GM19468 (cell line): ENCODE data around the gene IFITM1.
"Not testable (repeated sequence)": the region's sequence is repeated elsewhere in the genome, so short reads cannot be mapped to it uniquely, and the experiment has no call there.

Experiments
- ATAC-seq: cut with Tn5 transposase; IDR thresholded peaks from one replicate; pipeline ENCODE4 v1.9.1; 2021; ENCODE audit warnings: mild to moderate bottlenecking, moderate library complexity, moderate number of reproducible peaks; ENCODE audit not compliant: unreplicated experiment; ENCODE audit errors: extremely low read depth

IFITM1 gene

DNA sequence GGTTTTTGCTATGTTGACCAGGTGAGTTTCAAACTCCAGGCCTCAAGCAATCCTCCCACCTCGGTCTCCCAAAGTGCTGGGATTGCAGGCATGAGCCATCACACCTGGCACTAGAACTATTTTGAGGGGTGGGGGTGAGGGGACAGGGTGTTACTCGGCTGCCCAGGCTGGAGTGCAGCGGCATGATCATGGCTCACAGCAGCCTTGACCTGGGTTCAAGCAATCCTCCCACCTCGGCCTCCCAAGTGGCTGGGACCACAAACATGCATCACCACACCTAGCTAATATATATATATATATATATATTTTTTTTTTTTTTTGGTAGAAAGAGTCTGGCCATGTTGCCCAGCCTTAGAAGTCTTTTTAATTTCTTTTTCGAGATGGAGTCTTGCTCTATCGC lies 23.9 kb downstream of the IFITM1 start:
- ATAC-seq = no peak

DNA sequence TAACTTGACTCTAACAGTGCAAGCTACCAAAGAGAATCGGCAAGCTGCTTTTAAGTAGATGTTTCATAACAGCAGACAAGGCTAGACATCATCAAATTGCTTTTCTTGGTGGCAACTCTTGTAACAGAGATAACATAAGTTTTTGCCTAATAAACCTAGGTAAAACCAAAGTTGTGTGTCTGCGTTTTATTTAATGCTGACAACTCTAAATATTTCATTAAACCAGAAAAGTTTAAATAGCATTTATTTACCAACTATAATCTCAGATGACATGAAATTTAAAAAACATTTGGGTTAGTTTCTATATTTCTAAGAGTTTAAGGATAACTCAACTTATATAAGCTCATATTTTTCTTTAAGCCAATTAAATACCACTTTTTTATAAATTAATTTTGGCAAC lies 26.1 kb downstream of the IFITM1 start:
- no peak for ATAC-seq

DNA sequence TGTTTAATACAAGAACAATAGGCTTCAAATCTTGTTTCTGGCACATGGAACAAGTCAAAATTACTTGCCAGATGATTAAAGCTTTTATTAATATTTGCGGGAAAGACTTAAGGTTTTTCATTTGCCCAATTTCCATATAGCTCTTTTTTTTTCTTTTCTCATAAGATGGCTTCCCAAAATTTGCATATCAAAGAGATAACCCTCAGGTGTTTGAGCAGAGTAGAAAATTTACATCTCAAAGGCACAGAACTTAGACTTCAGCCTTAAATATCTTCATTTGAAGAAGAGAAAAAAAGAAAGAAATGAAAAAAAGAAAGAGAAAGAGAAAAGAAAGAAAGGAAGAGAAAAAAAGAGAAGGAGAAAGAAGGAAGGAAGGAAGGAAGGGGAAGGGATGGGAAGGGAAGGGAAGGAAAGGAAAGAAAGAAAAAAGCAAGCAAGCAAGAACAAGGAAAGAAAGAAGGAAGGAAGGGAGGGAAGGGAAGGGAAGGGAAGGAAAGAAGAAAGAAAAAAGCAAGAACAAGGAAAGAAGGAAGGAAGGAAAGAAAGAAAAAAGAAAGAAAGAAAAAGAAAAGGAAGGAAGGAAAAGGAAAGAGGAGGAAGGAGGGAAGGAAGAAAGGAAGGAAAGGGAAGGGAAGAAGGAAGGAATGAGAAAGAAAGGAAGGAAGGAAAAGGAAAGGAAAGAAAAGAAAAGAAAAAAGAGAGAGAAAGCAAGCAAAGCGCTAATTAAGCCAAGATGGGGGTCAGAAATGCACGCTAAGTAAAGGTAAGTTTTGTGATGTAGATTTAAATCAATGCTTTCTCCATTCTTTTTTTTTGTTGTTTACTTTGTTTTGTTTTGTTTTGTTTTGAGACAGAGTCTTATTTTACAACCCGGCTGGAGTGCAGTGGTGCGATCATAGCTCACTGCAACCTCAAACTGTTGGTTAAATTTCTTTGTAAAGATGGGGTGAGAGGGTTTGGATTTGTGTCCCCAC lies 27.0 kb downstream of the IFITM1 start:
- ATAC-seq = no peak

GRCh38 chr11:342328-342727 lies 28.5 kb downstream of the IFITM1 start:
- no peak for ATAC-seq

GRCh38 chr11:344836-345578 lies 31.2 kb downstream of the IFITM1 start:
- ATAC-seq = no peak

- ATAC-seq = no peak
These were observed 32.7 kb downstream of the IFITM1 start for GRCh38 chr11:346529-346928.

DNA sequence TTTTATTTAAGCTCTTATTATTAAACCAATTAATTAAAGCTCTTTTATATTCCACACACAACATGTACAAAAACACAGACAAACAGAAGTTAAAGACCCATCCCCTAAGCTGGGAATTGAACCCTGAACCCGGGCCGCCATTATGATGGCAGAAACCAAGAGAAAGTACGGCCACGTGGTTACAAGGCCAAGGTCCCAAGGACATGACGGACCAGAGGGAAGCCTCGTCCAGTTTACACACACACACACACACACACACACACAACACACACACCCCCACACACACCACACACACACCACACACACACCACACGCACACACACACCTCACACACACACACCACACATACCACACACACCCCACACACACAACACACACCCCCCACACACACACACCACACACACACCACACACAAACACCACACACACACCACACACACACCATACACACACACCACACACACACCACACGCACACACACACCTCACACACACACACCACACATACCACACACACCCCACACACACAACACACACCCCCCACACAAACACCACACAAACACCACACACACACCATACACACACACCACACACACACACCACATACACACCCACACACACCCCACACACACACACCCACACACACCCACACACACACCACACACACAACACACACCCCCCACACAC lies 35.6 kb downstream of the IFITM1 start:
- not testable (repeated sequence) for ATAC-seq

GRCh38 chr11:350033-350722 lies 36.3 kb downstream of the IFITM1 start:
- ATAC-seq = not testable (repeated sequence)

DNA sequence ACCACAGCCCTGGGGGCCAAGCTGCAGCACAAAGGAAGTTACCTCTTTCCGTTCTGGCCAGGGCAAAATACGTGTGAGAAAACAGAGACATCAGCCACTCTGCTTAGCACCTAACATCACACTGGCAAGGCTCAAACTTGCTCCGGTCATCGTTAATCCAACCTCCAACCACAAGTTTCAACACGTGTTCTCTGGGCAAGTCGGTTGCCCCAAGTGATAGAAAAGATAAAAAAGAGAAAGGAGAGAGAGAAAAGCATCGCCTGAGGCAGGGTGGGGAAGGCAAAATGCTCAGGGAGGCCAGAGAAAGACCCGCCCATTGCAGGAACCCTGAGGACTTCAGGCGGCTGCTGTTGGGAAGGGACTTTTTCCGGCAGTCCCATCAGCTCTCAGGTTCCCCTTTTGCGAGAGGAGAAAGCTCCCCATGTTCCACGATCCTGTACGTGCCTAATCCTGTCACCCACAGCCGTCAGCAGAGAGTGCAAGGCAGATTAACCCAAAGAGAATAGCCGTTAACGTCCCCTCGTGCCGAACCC lies 36.9 kb downstream of the IFITM1 start:
- no peak for ATAC-seq

DNA sequence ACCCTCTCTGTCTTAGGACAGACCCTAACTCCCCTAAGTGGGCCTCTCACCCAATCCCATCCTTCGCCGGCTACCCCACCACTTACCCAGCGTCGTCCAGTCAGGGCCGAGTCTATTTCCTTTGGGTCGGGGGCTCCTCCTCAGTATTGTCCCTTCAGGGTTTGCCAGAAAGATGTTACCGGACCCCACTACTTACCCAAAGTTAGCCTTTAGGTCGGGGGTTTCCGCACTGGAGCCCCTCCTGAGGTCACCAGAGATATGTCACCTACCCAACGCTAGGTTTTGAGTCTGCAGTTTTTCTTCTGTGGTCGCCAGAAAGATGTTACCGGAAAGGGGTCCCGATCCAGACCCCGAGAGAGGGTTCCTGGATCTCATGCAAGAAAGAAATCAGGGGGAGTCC lies 37.6 kb downstream of the IFITM1 start:
- no peak for ATAC-seq

GRCh38 chr11:352456-353031 lies 38.7 kb downstream of the IFITM1 start:
- ATAC-seq = no peak

- ATAC-seq = no peak
These were observed 39.5 kb downstream of the IFITM1 start for GRCh38 chr11:353179-353873.

- no peak for ATAC-seq
These were observed 42.0 kb downstream of the IFITM1 start for GRCh38 chr11:355581-356458.

DNA sequence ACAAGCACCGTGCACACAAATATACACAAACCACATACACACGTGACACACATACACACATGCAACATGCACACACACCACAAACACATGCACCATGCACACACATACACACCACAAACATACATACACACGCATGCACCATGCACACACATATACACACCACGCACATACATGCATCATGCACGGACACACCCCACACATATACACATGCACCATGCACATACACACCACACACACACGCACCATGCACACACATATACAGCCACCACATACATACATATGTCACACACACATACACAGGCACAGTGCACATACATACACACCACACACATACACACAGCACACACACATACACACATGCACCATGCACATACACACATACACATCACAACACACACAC lies 42.8 kb downstream of the IFITM1 start:
- no peak for ATAC-seq

- no peak for ATAC-seq
These were observed 43.7 kb downstream of the IFITM1 start for GRCh38 chr11:357582-357981.

GRCh38 chr11:358129-358800 lies 44.4 kb downstream of the IFITM1 start:
- ATAC-seq = no peak

GRCh38 chr11:359181-359714 lies 45.4 kb downstream of the IFITM1 start:
- ATAC-seq = no peak
